Neural cell (in vitro differentiated cells): ENCODE results near the gene JAZF1.

Source experiments
- CTCF ChIP-seq: fragments of 450-650 bp; IDR thresholded peaks from 2 replicates; pipeline ENCODE4 v1.5.1; 2014; ENCODE audit warnings: antibody characterized with exemption, mild to moderate bottlenecking, moderate library complexity; ENCODE audit not compliant: poor library complexity, severe bottlenecking
- POLR2AphosphoS5 ChIP-seq: IDR thresholded peaks from 2 replicates; pipeline ENCODE4 v1.6.1; 2012
- REST ChIP-seq: IDR thresholded peaks from 2 replicates; pipeline ENCODE4 v1.6.1; 2012; ENCODE audit warnings: borderline replicate concordance

- TF ChIP-seq CTCF (no peak), REST (no peak), POLR2AphosphoS5 (no peak)
Observed at GRCh38 chr7:27942711-27943110, 237.9 kb downstream of the JAZF1 start.
